ENCODE data around the gene NDC80. TPM values are rescaled to one million over a fixed set of nuclear protein-coding genes. Genes with fewer than 3 reads are reported as not detected.
A peak's percentile ranks its signal among the peaks of the same experiment; 100 is the strongest.
"Not testable (repeated sequence)": the region's sequence is repeated elsewhere in the genome, so short reads cannot be mapped to it uniquely, and the experiment has no call there.

The NDC80 gene
- total RNA-seq, 4 donors from 2014 or later: 0.63 to 3.7 (median 1.4) TPM

- Histone ChIP-seq H3K9me3 (no peaks in the 10 kb centered on the region), H3K27ac (peak overlapping the region; percentile 95 to 100 (median 99)), H3K36me3 (no peaks in the 10 kb centered on the region), H3K27me3 (no peaks in the 10 kb centered on the region), H3K4me1 (peaks cover 0 to 46% (median 18%) of the 10 kb centered on the region in 4 donors), H3K4me3 (peak overlapping the region; percentile 67 to 99 (median 87))
- WGBS, 2 donors: 0 to 2% methylated on average over 24 to 30 of the region's 37 CpGs
- DNase-seq (ENCODE audit: low spot score in 2 of 2): no peak
- TF ChIP-seq EP300 (IDR thresholded peaks at IDR 0.05): no peak
- peak in 1 of 5 experiments; percentile 7 for TF ChIP-seq CTCF (IDR thresholded peaks at IDR 0.05)
These were observed 84.5 kb downstream of the NDC80 start for GRCh38 chr18:2655954-2656236.

GRCh38 chr18:2656237-2656980, 85.1 kb downstream of the NDC80 start:
- H3K9me3 ChIP-seq: no peaks in the 10 kb centered on the region
- no peaks in the 10 kb centered on the region for H3K27me3 ChIP-seq
- peak overlapping the region; percentile 95 to 100 (median 99) for H3K27ac ChIP-seq
- H3K4me1 ChIP-seq: peaks cover 0 to 46% (median 18%) of the 10 kb centered on the region in 4 donors
- peak overlapping the region; percentile 67 to 99 (median 87) for H3K4me3 ChIP-seq
- 0 to 1% methylated on average over 44 to 48 of the region's 49 CpGs for WGBS, 2 donors
- H3K36me3 ChIP-seq: no peaks in the 10 kb centered on the region
- TF ChIP-seq EP300 (IDR thresholded peaks at IDR 0.05) (no peak), POLR2A (IDR thresholded peaks at IDR 0.05) (no peak), CTCF (IDR thresholded peaks at IDR 0.05) (no peak)
- peak in 1 of 2 donors; percentile 27 for DNase-seq (ENCODE audit: low spot score in 2 of 2)

DNA sequence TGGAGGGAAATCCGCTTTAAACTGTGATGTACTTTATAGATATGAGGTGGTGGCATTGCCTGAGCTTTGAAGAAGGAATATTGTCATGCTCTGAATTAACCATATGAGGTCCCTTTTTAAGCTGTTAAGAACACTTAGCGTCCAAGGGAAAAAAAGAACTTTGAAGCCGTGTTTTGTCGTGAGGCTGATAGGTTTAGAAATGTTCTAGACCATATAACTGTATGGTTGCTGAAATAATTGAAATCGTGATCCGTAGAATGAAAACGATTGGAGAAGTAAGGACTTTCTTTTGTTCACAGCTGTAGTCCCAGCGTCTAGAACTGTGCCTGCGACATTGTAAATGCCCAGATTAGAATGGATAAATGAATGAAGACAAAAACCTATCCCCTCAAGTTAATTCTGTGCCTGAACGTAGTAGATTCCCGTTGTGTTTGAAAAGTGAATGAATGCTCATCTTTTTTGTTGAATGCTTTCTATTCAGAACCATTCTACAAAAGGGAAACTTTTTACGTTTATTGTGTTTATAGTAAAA, 85.7 kb downstream of the NDC80 start:
- Histone ChIP-seq H3K27me3 (no peaks in the 10 kb centered on the region), H3K27ac (peak overlapping the region; percentile 95 to 100 (median 99)), H3K4me1 (peaks cover 0 to 46% (median 18%) of the 10 kb centered on the region in 4 donors), H3K36me3 (no peaks in the 10 kb centered on the region), H3K9me3 (no peaks in the 10 kb centered on the region), H3K4me3 (peak overlapping the region; percentile 67 to 99 (median 87))
- no peak for TF ChIP-seq EP300 (IDR thresholded peaks at IDR 0.05)
- TF ChIP-seq POLR2A (IDR thresholded peaks at IDR 0.05): no peak
- no peak for TF ChIP-seq CTCF (IDR thresholded peaks at IDR 0.05)
- DNase-seq (ENCODE audit: low spot score in 2 of 2): no peak
- WGBS, 2 donors: 3% methylated on average over 12 of the region's 12 CpGs

GRCh38 chr18:2657788-2658458, 86.6 kb downstream of the NDC80 start:
- peak overlapping the region in 3 of 4 donors; percentile 3 to 78 (median 67) for H3K4me3 ChIP-seq
- H3K9me3 ChIP-seq: no peaks in the 10 kb centered on the region
- H3K4me1 ChIP-seq: peaks cover 0 to 52% (median 18%) of the 10 kb centered on the region in 4 donors
- 45 to 50% methylated on average over 12 of the region's 12 CpGs for WGBS, 2 donors
- no peaks in the 10 kb centered on the region for H3K27me3 ChIP-seq
- no peak for DNase-seq (ENCODE audit: low spot score in 2 of 2)
- TF ChIP-seq POLR2A (IDR thresholded peaks at IDR 0.05): peak in 1 of 2 donors; percentile 31
- no peak for TF ChIP-seq CTCF (IDR thresholded peaks at IDR 0.05)
- TF ChIP-seq EP300 (IDR thresholded peaks at IDR 0.05): peak in 1 of 2 donors; percentile 42
- H3K36me3 ChIP-seq: no peaks in the 10 kb centered on the region
- peak overlapping the region in 3 of 4 donors; percentile 95 to 100 (median 99) for H3K27ac ChIP-seq

- H3K4me1 ChIP-seq: peaks cover 0 to 57% (median 18%) of the 10 kb centered on the region in 4 donors
- DNase-seq (ENCODE audit: low spot score in 2 of 2); H3K4me3 ChIP-seq; H3K27me3 ChIP-seq; H3K36me3 ChIP-seq; H3K9me3 ChIP-seq; H3K27ac ChIP-seq: not testable (repeated sequence)
- WGBS, 2 donors: 95 to 96% methylated on average over 3 of the region's 3 CpGs
These were observed 89.5 kb downstream of the NDC80 start for GRCh38 chr18:2660849-2661248.

GRCh38 chr18:2662288-2662687, 90.9 kb downstream of the NDC80 start:
- not testable (repeated sequence) for H3K27ac ChIP-seq; DNase-seq (ENCODE audit: low spot score in 2 of 2); H3K9me3 ChIP-seq; H3K4me3 ChIP-seq; H3K36me3 ChIP-seq; H3K27me3 ChIP-seq
- H3K4me1 ChIP-seq: peaks cover 0 to 53% (median 14%) of the 10 kb centered on the region in 4 donors
- WGBS, 2 donors: 89 to 94% methylated on average over 7 of the region's 7 CpGs
